ENCODE results near the gene ADGRL1.

DNA sequence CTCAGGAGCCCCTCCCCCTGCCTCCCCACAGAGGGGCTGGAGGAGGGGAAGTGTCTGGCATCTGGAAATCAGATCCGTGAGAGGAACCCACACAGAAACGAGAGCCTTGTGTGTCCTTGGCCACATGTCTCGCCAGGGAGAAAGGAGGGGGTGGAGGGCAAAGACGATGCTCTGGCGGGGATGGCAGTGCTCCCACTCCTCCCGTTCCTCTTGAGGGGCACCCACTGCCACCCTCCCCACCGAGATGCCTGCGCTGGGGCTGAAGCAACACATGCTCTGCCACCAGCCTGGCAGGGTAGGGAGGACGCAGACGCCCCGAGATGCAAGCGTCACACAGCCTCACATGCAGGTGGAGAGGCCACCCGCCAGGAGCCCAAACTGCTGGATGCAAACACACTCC is 2.8 kb downstream of the ADGRL1 start:
- TF ChIP-seq, protein P1, sequence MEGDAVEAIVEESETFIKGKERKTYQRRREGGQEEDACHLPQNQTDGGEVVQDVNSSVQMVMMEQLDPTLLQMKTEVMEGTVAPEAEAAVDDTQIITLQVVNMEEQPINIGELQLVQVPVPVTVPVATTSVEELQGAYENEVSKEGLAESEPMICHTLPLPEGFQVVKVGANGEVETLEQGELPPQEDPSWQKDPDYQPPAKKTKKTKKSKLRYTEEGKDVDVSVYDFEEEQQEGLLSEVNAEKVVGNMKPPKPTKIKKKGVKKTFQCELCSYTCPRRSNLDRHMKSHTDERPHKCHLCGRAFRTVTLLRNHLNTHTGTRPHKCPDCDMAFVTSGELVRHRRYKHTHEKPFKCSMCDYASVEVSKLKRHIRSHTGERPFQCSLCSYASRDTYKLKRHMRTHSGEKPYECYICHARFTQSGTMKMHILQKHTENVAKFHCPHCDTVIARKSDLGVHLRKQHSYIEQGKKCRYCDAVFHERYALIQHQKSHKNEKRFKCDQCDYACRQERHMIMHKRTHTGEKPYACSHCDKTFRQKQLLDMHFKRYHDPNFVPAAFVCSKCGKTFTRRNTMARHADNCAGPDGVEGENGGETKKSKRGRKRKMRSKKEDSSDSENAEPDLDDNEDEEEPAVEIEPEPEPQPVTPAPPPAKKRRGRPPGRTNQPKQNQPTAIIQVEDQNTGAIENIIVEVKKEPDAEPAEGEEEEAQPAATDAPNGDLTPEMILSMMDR (IDR thresholded peaks at IDR 0.05; ENCODE audit: extremely low read depth in 1 of 2, insufficient read depth in 1 of 2, low read depth in 1 of 2, low read length in 2 of 2): no peak
- TF ChIP-seq GATA2 (IDR thresholded peaks at IDR 0.05; ENCODE audit: insufficient read depth, insufficient read length, low read depth, low read length): no peak
- no peak for TF ChIP-seq MAX (IDR thresholded peaks at IDR 0.05; ENCODE audit: insufficient read depth, insufficient read length)
- no peak for TF ChIP-seq EZH2 (IDR thresholded peaks at IDR 0.05; ENCODE audit: borderline replicate concordance, low read depth, low read length, severe bottlenecking)
- TF ChIP-seq POLR2AphosphoS5 (IDR thresholded peaks at IDR 0.05; ENCODE audit: insufficient read depth, low read depth, low read length): no peak
